PC-3 (cell line): ENCODE results near the gene TRMT5. TPM values are rescaled to one million over a fixed set of nuclear protein-coding genes. Genes with fewer than 3 reads are reported as not detected.

ENCODE experiments used
- ATAC-seq: fragments of 200-7000 bp; cut with Tn5 transposase; 2 replicates; pipeline ENCODE4 v1.9.1; 2020; ENCODE audit warnings: mild to moderate bottlenecking, moderate library complexity
- BruUV-seq: library from RNA; stranded (reverse); fragments of 400-500 nt; replicated peaks from 2 replicates; lab custom pipeline; 2021; lab: Mats Ljungman, UMichigan
- CTCF ChIA-PET: fragments of 300-600 bp; sonication (Branson Sonifier 250); formaldehyde crosslinking; loops from one replicate; lab custom pipeline; 2022; ENCODE audit warnings: antibody characterized with exemption; lab: Charles Lee
- POLR2A ChIA-PET: fragments of 300-600 bp; sonication (Branson Sonifier 250); formaldehyde crosslinking; loops from one replicate; lab custom pipeline; 2022; ENCODE audit warnings: antibody characterized with exemption; ENCODE audit not compliant: unreplicated experiment; lab: Charles Lee
- DNase-seq: peaks from one replicate; pipeline ENCODE4 v3.0.0-alpha.2; 2015
- H2AFZ ChIP-seq: fragments of 300-600 bp; sonication (generic); 2 replicates; pipeline ENCODE4 v1.6.0; 2016; ENCODE audit warnings: antibody characterized with exemption, low read length
- H3F3A ChIP-seq: fragments of 300-600 bp; sonication (generic); one replicate; pipeline ENCODE4 v1.6.0; 2017; ENCODE audit warnings: antibody characterized with exemption, low read length, control low read depth, mild to moderate bottlenecking; ENCODE audit not compliant: unreplicated experiment
- H3K27ac ChIP-seq: fragments of 300-600 bp; sonication (generic); 2 replicates; pipeline ENCODE4 v1.5.1; 2016; ENCODE audit warnings: mild to moderate bottlenecking, low read length
- H3K27me3 ChIP-seq: fragments of 300-600 bp; sonication (generic); 2 replicates; pipeline ENCODE4 v1.6.1; 2016; ENCODE audit warnings: low read length, mixed read lengths
- H3K36me3 ChIP-seq: fragments of 300-600 bp; sonication (generic); 2 replicates; pipeline ENCODE4 v1.6.1; 2016; ENCODE audit warnings: low read depth, mixed run types, low read length, mixed read lengths
- H3K4me1 ChIP-seq: fragments of 300-600 bp; sonication (generic); 2 replicates; pipeline ENCODE4 v1.5.1; 2016; ENCODE audit warnings: low read length; ENCODE audit not compliant: insufficient read depth
- H3K4me2 ChIP-seq: fragments of 300-600 bp; sonication (generic); 2 replicates; pipeline ENCODE4 v1.6.0; 2016; ENCODE audit warnings: low read length
- H3K4me3 ChIP-seq: fragments of 300-600 bp; sonication (generic); 2 replicates; pipeline ENCODE4 v1.5.1; 2016; ENCODE audit warnings: mild to moderate bottlenecking, low read length, mixed read lengths
- H3K79me2 ChIP-seq: fragments of 300-600 bp; sonication (generic); 2 replicates; pipeline ENCODE4 v1.6.1; 2017; ENCODE audit warnings: low read length, mixed read lengths
- H3K9ac ChIP-seq: fragments of 300-600 bp; sonication (generic); 2 replicates; pipeline ENCODE4 v1.6.0; 2016; ENCODE audit warnings: mild to moderate bottlenecking, low read length
- H3K9me2 ChIP-seq: fragments of 300-600 bp; sonication (generic); replicated peaks from 2 replicates; pipeline ENCODE4 v1.6.1; 2016; ENCODE audit warnings: mixed run types, low read length, mixed read lengths
- H3K9me3 ChIP-seq: fragments of 300-600 bp; sonication (generic); 2 replicates; pipeline ENCODE4 v1.6.1; 2016; ENCODE audit warnings: low read length, mixed read lengths
- H4K20me1 ChIP-seq: fragments of 300-600 bp; sonication (generic); 2 replicates; pipeline ENCODE4 v1.6.1; 2016; ENCODE audit warnings: low read length, mixed read lengths
- EZH2 ChIP-seq: fragments of 300-600 bp; sonication (generic); IDR thresholded peaks from one replicate; pipeline ENCODE4 v1.6.1; 2017; ENCODE audit warnings: antibody characterized with exemption, mild to moderate bottlenecking, low read length; ENCODE audit not compliant: unreplicated experiment
- EZH2phosphoT487 ChIP-seq: fragments of 300-600 bp; sonication (generic); IDR thresholded peaks from 2 replicates; pipeline ENCODE4 v1.6.1; 2018; ENCODE audit warnings: mild to moderate bottlenecking, antibody characterized with exemption, low read length, borderline replicate concordance
- intact Hi-C: fragments of 100-400 bp; cut with micrococcal nuclease; formaldehyde crosslinking; loops from 2 replicates; pipeline ENCODE4 v1.9.0; 2023
- total RNA-seq: library from RNA; depleted of rRNA; stranded (reverse); fragments of >200 nt; gene quantifications from 2 replicates; pipeline ENCODE4 v1.2.3, GENCODE V29; 2014; rRNA removed
- TF ChIP-seq, protein P1 (sequence below): fragments of 300-600 bp; sonication (generic); conservative IDR thresholded peaks from 2 replicates; pipeline ENCODE4 v1.5.1; 2017; ENCODE audit warnings: antibody characterized with exemption, low read depth, mild to moderate bottlenecking, low read length

Gene TRMT5
- total RNA-seq, 1 experiment from 2014 or later = 12.8 TPM

DNA sequence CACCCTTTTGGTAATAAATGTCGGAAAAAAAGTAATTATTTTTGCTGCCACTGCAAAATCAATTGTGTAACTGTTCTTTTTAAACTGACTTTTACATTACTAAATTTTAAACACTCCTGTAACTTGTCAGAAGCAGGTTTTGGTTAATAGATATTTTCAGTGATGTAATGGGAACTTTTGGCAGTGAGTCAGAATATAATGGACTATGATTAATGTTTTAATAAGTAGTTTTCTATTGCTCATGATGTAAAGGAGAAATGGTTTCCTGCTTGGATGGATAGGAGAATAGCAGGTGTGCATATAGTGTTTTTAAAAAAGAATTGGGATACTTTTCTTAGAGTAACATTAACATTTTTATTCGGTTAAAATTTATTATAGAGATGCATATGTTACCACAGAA, 58.8 kb downstream of the TRMT5 start:
- no peaks in the 10 kb centered on the region for H3K9me3 ChIP-seq
- H3K4me2 ChIP-seq = no peak overlapping the region
- ChIA-PET CTCF (no interaction called here), POLR2A (no interaction called here)
- DNase-seq (peak; percentile 81), ATAC-seq (peak; percentile 87)
- H3K79me2 ChIP-seq = no peaks in the 10 kb centered on the region
- no peaks in the 10 kb centered on the region for H3K9me2 ChIP-seq
- peaks cover 9% of the 10 kb centered on the region for H3K4me1 ChIP-seq
- no peak overlapping the region for H3K9ac ChIP-seq
- H4K20me1 ChIP-seq = 0 out of 2 replicates have a peak, but pooled peaks cover 5% of the 10 kb centered on the region
- BruUV-seq = no TSS peak
- H3K27ac ChIP-seq = no peak overlapping the region
- intact Hi-C loops = no loop called here
- TF ChIP-seq EZH2 (no peak), EZH2phosphoT487 (no peak)
- TF ChIP-seq, protein P1, sequence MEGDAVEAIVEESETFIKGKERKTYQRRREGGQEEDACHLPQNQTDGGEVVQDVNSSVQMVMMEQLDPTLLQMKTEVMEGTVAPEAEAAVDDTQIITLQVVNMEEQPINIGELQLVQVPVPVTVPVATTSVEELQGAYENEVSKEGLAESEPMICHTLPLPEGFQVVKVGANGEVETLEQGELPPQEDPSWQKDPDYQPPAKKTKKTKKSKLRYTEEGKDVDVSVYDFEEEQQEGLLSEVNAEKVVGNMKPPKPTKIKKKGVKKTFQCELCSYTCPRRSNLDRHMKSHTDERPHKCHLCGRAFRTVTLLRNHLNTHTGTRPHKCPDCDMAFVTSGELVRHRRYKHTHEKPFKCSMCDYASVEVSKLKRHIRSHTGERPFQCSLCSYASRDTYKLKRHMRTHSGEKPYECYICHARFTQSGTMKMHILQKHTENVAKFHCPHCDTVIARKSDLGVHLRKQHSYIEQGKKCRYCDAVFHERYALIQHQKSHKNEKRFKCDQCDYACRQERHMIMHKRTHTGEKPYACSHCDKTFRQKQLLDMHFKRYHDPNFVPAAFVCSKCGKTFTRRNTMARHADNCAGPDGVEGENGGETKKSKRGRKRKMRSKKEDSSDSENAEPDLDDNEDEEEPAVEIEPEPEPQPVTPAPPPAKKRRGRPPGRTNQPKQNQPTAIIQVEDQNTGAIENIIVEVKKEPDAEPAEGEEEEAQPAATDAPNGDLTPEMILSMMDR = no peak
- H2AFZ ChIP-seq = no peak overlapping the region
- no peaks in the 10 kb centered on the region for H3F3A ChIP-seq
- H3K27me3 ChIP-seq = no peaks in the 10 kb centered on the region
- H3K36me3 ChIP-seq = no peaks in the 10 kb centered on the region
- H3K4me3 ChIP-seq = no peak overlapping the region

Other genes starting within 250 kb of the TRMT5 start
- 88.6 and 95.7 TPM in 2 replicates for gene MNAT1, start 246.3 kb downstream of the TRMT5 start, total RNA-seq
- gene SLC38A6, start 166 bp upstream of the TRMT5 start, total RNA-seq = 24.8 and 28.0 TPM in 2 replicates